GM10248 (cell line): ENCODE results near the gene ASAP2.

Source experiments
- CTCF ChIA-PET: fragments of 300-600 bp; sonication (Branson Sonifier 250); formaldehyde crosslinking; extraction: SDS; loops from one replicate; lab custom pipeline; 2021; ENCODE audit warnings: antibody characterized with exemption; lab: Yijun Ruan, JAX
- POLR2A ChIA-PET: fragments of 350-650 bp; sonication (Branson Sonifier 250); formaldehyde crosslinking; extraction: SDS; loops from one replicate; lab custom pipeline; 2020; ENCODE audit warnings: antibody characterized with exemption; lab: Yijun Ruan, JAX
- DNase-seq: peaks from one replicate; pipeline ENCODE4 v3.0.0; 2012; ENCODE audit errors: extremely low spot score
- TF ChIP-seq, protein P1 (sequence below): IDR thresholded peaks from 2 replicates; pipeline ENCODE4 v1.5.1; 2012; ENCODE audit warnings: mild to moderate bottlenecking, low read depth; ENCODE audit errors: extremely low read depth, missing control alignments, control extremely low read depth

The ASAP2 gene

DNA sequence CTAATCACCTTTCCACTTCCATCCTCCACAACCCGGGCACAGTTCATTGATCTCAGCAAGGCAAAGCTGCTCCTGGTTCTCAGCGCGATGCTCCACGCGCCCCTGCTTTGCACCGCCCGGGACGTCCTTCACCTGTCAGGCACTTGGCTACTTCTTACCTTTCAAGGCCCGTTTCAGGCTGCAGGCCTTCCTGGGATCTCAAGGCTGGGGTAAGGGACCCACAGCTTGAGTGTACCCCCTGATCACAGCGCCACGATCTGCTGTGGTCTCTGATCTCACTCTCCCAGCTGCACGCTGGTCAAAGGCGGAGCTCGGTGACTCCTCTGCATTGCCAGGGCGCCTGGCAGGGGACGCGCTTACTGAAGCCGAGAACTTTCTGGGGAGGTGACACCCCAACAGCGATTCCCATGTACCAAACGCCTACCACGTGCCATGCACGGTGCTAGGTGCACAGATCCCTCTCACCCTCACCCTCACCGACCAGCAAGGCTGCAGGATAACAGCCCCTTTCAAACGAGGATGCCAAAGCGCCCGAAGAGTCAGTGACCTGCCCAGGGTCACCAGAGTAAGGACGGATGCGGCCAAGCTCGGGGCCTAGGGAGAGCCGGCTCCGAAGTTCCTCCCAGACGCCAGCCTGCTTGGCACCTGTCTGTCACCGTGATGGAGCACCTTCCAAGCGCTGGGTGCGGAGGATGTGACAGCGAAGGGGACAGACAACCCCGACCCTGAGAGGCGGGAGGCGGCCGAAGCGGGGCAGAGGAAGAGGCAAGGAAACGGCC lies 215.9 kb downstream of the ASAP2 start:
- POLR2A ChIA-PET, result interaction anchor here (0.5 to 0.6 kb wide), 3 partner anchors 249 to 473 kb away, joined by 3 to 9 read pairs (median 3); no protein-coding TSS in a partner anchor
- CTCF ChIA-PET, result interaction anchor here (0.8 to 1.5 kb wide), 2 partner anchors 14 to 133 kb away, joined by 3 to 5 read pairs; partner anchors contain the start of gene ADAM17
- TF ChIP-seq, protein P1, sequence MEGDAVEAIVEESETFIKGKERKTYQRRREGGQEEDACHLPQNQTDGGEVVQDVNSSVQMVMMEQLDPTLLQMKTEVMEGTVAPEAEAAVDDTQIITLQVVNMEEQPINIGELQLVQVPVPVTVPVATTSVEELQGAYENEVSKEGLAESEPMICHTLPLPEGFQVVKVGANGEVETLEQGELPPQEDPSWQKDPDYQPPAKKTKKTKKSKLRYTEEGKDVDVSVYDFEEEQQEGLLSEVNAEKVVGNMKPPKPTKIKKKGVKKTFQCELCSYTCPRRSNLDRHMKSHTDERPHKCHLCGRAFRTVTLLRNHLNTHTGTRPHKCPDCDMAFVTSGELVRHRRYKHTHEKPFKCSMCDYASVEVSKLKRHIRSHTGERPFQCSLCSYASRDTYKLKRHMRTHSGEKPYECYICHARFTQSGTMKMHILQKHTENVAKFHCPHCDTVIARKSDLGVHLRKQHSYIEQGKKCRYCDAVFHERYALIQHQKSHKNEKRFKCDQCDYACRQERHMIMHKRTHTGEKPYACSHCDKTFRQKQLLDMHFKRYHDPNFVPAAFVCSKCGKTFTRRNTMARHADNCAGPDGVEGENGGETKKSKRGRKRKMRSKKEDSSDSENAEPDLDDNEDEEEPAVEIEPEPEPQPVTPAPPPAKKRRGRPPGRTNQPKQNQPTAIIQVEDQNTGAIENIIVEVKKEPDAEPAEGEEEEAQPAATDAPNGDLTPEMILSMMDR, result no peak
- peak; percentile 66 for DNase-seq

DNA sequence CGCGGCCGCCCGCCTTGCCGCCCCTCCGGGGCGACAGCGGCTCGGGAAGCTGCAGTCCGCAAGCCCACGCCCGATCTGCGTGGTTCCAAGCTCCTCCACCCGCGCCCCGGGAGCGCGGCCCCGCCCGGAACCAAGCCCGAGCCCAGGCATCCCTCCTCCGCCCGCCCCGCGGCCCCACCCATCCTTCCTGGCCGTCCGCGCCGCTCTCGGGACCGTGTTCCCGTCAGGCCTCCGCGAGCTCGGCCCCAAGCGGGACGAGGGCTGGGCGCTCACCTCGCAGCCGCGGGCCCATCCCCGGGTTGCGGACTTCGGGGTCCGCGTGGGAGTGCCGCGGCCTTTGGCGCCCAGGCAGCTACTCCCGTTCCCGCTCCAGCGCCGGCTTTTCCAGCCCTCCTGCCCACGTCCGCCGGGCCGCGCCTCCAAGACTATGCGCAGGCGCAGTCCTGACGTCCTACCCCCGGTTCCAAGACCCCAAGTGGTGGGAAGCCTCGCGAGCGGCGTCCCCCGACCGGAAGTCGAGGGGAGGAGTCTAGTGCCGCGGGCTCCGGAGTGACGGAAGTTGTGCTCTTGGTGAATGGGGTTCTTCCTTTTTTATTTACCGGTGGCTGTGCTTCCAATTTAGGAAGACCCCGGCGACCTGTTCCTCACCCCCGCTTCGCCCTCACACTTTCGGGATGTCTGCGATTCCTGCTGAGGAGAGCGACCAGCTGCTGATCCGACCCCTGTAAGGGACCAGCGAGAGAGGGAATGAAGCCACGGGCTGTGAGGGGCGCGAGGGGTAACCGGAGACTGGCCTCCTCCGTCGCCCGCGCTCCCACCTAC lies 216.7 kb downstream of the ASAP2 start, which contains the start of the genes CPSF3 and ITGB1BP1:
Gene CPSF3 (plus strand): TSS at position 555 of the 822 bp plus-strand sequence. CDS start 120 bp downstream, at position 675.
Gene ITGB1BP1 (minus strand): TSS at position 429 of the 822 bp plus-strand sequence. CDS start 4,831 bp downstream, outside the sequence.
- ChIA-PET POLR2A (interaction anchor here (0.5 to 0.6 kb wide), 2 partner anchors 316 to 473 kb away, joined by 3 read pairs; no protein-coding TSS in a partner anchor), CTCF (interaction anchor here (0.8 to 1.5 kb wide), 2 partner anchors 15 to 133 kb away, joined by 3 to 5 read pairs; partner anchors contain the start of gene ADAM17)
- peak; percentile 100 for DNase-seq
- TF ChIP-seq, protein P1, result no peak

DNA sequence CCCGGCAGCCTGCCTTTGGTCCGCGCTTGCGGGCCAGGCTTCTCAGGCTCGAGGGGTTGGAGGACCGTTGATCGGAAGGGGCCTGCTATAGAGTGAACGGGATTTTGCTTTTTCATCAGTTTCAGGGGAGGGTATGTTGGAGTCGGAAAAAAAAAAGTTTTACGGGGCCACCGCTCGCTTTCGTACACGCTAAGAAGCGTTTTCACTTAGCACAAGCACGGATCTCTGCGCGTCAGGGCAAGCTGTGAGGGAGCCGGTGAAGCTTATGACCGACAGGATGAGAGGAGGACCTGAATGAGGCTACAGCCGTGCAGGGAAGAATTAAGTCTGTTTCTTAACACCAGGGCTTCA lies 217.3 kb downstream of the ASAP2 start:
- POLR2A ChIA-PET, result interaction anchor here (0.7 kb wide), 1 partner anchor 22 kb away, joined by 3 read pairs; no protein-coding TSS in a partner anchor
- CTCF ChIA-PET, result no interaction called here
- no peak for DNase-seq
- TF ChIP-seq, protein P1, result no peak

DNA sequence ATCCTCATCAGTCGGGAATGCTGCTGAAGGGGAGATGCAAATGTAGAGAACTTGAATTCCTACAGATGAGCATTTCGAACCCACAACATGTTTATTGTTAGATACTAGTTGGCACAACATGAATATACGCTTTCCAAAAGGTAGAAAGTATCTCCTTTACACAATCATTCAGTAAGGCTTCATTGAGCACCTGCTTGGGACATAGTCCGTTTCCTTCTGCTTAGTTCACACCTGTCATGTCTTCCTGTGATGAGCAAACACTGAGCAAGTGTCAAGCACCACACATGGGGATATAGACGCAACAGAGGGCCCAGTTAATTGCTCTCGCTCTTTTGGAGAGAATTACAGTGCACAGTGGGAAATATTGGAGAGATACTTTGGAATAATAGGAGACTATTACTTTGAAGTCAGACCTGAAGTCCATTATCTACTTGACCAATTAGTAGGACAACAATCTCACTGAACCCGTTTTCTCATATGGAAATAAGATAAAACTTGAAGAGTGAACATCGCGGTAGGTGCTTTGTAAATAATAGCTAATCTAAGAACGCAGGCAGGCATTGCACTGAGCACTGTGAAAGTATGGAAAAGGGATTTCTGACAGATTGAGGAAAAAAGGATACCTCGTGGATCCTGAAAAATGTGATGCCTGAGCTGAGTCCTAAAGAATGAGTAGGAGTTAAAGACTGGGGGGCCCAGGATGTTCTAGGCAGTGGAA lies 218.0 kb downstream of the ASAP2 start:
- CTCF ChIA-PET, result interaction anchor here (1.5 kb wide), 1 partner anchor 10 kb away, joined by 4 read pairs; no protein-coding TSS in a partner anchor
- POLR2A ChIA-PET, result interaction anchor here (0.5 to 0.7 kb wide), 2 partner anchors 23 to 309 kb away, joined by 3 read pairs; no protein-coding TSS in a partner anchor
- DNase-seq, result no peak
- TF ChIP-seq, protein P1, result no peak

DNA sequence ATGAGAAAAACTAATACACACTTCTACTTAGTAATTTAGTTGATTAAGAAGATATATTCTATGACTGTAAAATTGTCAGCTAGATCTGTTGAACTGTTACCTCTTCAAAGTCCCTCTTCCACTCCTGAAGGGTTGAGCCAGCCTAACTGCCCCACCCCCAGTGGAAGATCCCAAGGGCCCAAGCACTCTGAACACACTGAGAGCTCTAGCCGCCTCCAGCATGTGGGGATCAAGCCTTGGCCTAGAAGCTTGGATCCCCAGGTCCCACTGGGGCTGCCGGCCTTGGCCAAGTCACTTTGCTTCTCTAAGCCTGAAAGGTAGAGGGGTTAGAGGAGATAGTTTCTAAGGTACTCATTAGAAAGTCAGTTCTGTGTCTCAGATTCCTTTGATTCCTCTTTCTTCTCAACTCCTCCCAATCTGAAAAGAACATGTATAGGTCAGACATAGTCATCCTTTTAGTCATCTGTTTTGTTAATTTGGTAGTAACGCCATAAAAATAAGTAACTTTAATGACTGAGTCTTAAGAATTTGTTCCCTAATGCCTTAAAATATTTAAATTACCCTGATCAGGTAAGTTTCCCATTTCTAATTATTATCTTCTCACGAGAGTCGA lies 222.5 kb downstream of the ASAP2 start:
- ChIA-PET POLR2A (no interaction called here), CTCF (interaction anchor here (1.4 kb wide), 1 partner anchor 9 kb away, joined by 5 read pairs; no protein-coding TSS in a partner anchor)
- TF ChIP-seq, protein P1, result no peak
- no peak for DNase-seq
